ENCODE data around the gene SLC1A3. TPM values are rescaled to one million over a fixed set of nuclear protein-coding genes. Genes with fewer than 3 reads are reported as not detected.

The SLC1A3 gene
- total RNA-seq, 4 donors from 2014 or later = 2.3 to 15.8 (median 9.9) TPM

GRCh38 chr5:36728697-36729543 lies 122.5 kb downstream of the SLC1A3 start:
- Histone ChIP-seq H3K4me1 (no peaks in the 10 kb centered on the region), H3K27ac (no peak overlapping the region), H3K9me3 (no peaks in the 10 kb centered on the region), H3K27me3 (no peaks in the 10 kb centered on the region), H3K4me3 (no peak overlapping the region), H3K36me3 (no peaks in the 10 kb centered on the region)
- TF ChIP-seq CTCF (IDR thresholded peaks at IDR 0.05) (peak; percentile 49 to 66 (median 62)), POLR2A (IDR thresholded peaks at IDR 0.05) (no peak)
- intact Hi-C loops (cut with DNase I; ENCODE audit: low total_unique reads) = no loop called here
- no peak for DNase-seq

GRCh38 chr5:36730537-36731216 lies 124.3 kb downstream of the SLC1A3 start:
- no peaks in the 10 kb centered on the region for H3K36me3 ChIP-seq
- H3K9me3 ChIP-seq = no peaks in the 10 kb centered on the region
- no peaks in the 10 kb centered on the region for H3K4me1 ChIP-seq
- H3K27ac ChIP-seq = no peak overlapping the region
- intact Hi-C loops (cut with DNase I; ENCODE audit: low total_unique reads) = no loop called here
- TF ChIP-seq POLR2A (IDR thresholded peaks at IDR 0.05) (no peak), CTCF (IDR thresholded peaks at IDR 0.05) (no peak)
- H3K27me3 ChIP-seq = no peaks in the 10 kb centered on the region
- no peak overlapping the region for H3K4me3 ChIP-seq
- DNase-seq = no peak

GRCh38 chr5:36733183-36733582 lies 126.8 kb downstream of the SLC1A3 start:
- intact Hi-C loops (cut with DNase I; ENCODE audit: low total_unique reads) = no loop called here
- Histone ChIP-seq H3K4me1 (no peaks in the 10 kb centered on the region), H3K9me3 (no peaks in the 10 kb centered on the region), H3K27ac (no peak overlapping the region), H3K4me3 (no peak overlapping the region), H3K27me3 (no peaks in the 10 kb centered on the region), H3K36me3 (no peaks in the 10 kb centered on the region)
- TF ChIP-seq POLR2A (IDR thresholded peaks at IDR 0.05) (no peak), CTCF (IDR thresholded peaks at IDR 0.05) (no peak)
- DNase-seq = no peak

- Histone ChIP-seq H3K4me1 (no peaks in the 10 kb centered on the region), H3K27ac (no peak overlapping the region), H3K27me3 (no peaks in the 10 kb centered on the region), H3K9me3 (no peaks in the 10 kb centered on the region), H3K36me3 (no peaks in the 10 kb centered on the region), H3K4me3 (no peak overlapping the region)
- intact Hi-C loops (cut with DNase I; ENCODE audit: low total_unique reads) = no loop called here
- no peak for DNase-seq
- TF ChIP-seq CTCF (IDR thresholded peaks at IDR 0.05) (peak in 1 of 4 experiments; percentile 10), POLR2A (IDR thresholded peaks at IDR 0.05) (no peak)
Observed at GRCh38 chr5:36734422-36734821, 128.0 kb downstream of the SLC1A3 start.

GRCh38 chr5:36735891-36736290 lies 129.5 kb downstream of the SLC1A3 start:
- intact Hi-C loops (cut with DNase I; ENCODE audit: low total_unique reads) = no loop called here
- Histone ChIP-seq H3K27me3 (no peaks in the 10 kb centered on the region), H3K4me3 (no peak overlapping the region), H3K9me3 (no peaks in the 10 kb centered on the region), H3K36me3 (no peaks in the 10 kb centered on the region), H3K4me1 (no peaks in the 10 kb centered on the region), H3K27ac (no peak overlapping the region)
- no peak for DNase-seq
- TF ChIP-seq POLR2A (IDR thresholded peaks at IDR 0.05) = no peak

Small RNA genes within 50 kb of the gene (small RNA-seq; reads per million reads assigned to genes)
- not detected for gene AC010631.1

All from uterus (tissue), 4 donors.